Natural killer cell (primary cell): ENCODE data around the gene TMCO4. TPM values are rescaled to one million over a fixed set of nuclear protein-coding genes. Genes with fewer than 3 reads are reported as not detected.

Source experiments
- ATAC-seq, 3 donors: fragments of 150-1000 bp in 2 of 3; fragments of 200-7000 bp in 1 of 3; cut with Tn5 transposase; 1 replicate in 1 of 3; 2 replicates in 2 of 3; pipeline ENCODE4 v1.10.0; 2021; ENCODE audit warnings: mild to moderate bottlenecking in 2 of 3, moderate library complexity in 2 of 3
- DNase-seq, 2 donors: peaks; one replicate each; pipeline versions ENCODE4 v3.0.0 to v3.0.0-alpha.2; 2013 to 2021; ENCODE audit warnings: mixed read lengths in 1 of 2
- H3K27ac ChIP-seq: one replicate; pipeline ENCODE4 v1.5.1; 2013; ENCODE audit warnings: mild to moderate bottlenecking, low read length
- H3K27me3 ChIP-seq: one replicate; pipeline ENCODE4 v1.6.1; 2013; ENCODE audit warnings: low read length; ENCODE audit not compliant: control insufficient read depth, insufficient read depth
- H3K36me3 ChIP-seq: one replicate; pipeline ENCODE4 v1.6.1; 2013; ENCODE audit warnings: low read length; ENCODE audit not compliant: control insufficient read depth, insufficient read depth
- H3K4me1 ChIP-seq: one replicate; pipeline ENCODE4 v1.6.1; 2013; ENCODE audit warnings: low read length; ENCODE audit not compliant: control insufficient read depth, insufficient read depth
- H3K4me3 ChIP-seq: one replicate; pipeline ENCODE4 v1.5.1; 2013; ENCODE audit warnings: low read length
- H3K9me3 ChIP-seq: one replicate; pipeline ENCODE4 v1.6.1; 2013; ENCODE audit warnings: low read length; ENCODE audit not compliant: control insufficient read depth, insufficient read depth
- H3K27ac Mint-ChIP-seq, 2 donors: one replicate each; pipeline ENCODE4 v1.8.0; 2022; ENCODE audit warnings: mild to moderate bottlenecking in 2 of 2, mixed read lengths in 2 of 2, moderate library complexity in 1 of 2
- H3K27me3 Mint-ChIP-seq, 2 donors: one replicate each; pipeline ENCODE4 v1.8.0; 2022; ENCODE audit warnings: low read depth in 2 of 2, mixed read lengths in 2 of 2
- H3K36me3 Mint-ChIP-seq: one replicate; pipeline ENCODE4 v1.8.0; 2022; ENCODE audit warnings: mixed read lengths
- H3K4me1 Mint-ChIP-seq, 2 donors: one replicate each; pipeline ENCODE4 v1.8.0; 2022; ENCODE audit warnings: mixed read lengths in 2 of 2
- H3K4me3 Mint-ChIP-seq: one replicate; pipeline ENCODE4 v1.8.0; 2022; ENCODE audit warnings: mild to moderate bottlenecking, moderate library complexity, mixed read lengths
- H3K9me3 Mint-ChIP-seq, 2 donors: one replicate each; pipeline ENCODE4 v1.8.0; 2022; ENCODE audit warnings: mixed read lengths in 2 of 2
- CTCF ChIP-seq: fragments of 200-600 bp; IDR thresholded peaks from one replicate; pipeline ENCODE4 v1.8.0; 2022; ENCODE audit warnings: antibody characterized with exemption
- WGBS: methylation state at CpG from one replicate; pipeline ENCODE4 v1.1.7; 2013; ENCODE audit warnings: missing lambda C conversion rate; ENCODE audit not compliant: insufficient coverage; 5-methylcytosine and 5-hydroxymethylcytosine counted together
- intact Hi-C: fragments of 100-400 bp; cut with micrococcal nuclease; formaldehyde crosslinking; loops from one replicate; pipeline ENCODE4 v1.14.2; 2022
- total RNA-seq, 4 donors: library from RNA; stranded (reverse); fragments of 120-200 nt in 1 of 4; gene quantifications; one replicate each; pipeline versions ENCODE4 v1.2.3 to v1.2.4, GENCODE V29; 2013 to 2022

Gene TMCO4
- total RNA-seq, 3 donors from 2014 or later (not counting 1 experiment from before 2014, with no cell fraction given), result 14.2 to 21.5 (median 18.3) TPM

GRCh38 chr1:19728413-19729145 is 71.1 kb downstream of the TMCO4 start:
- Histone ChIP-seq H3K4me3 (no peak overlapping the region), H3K36me3 (peaks cover 24% of the 10 kb centered on the region), H3K9me3 (peaks cover 6% of the 10 kb centered on the region), H3K4me1 (no peaks in the 10 kb centered on the region), H3K27ac (no peak overlapping the region), H3K27me3 (no peaks in the 10 kb centered on the region)
- WGBS, result 94% methylated on average over 5 of the region's 5 CpGs
- no peak for DNase-seq
- no peak for TF ChIP-seq CTCF
- Mint-ChIP-seq H3K36me3 (no peaks in the 10 kb centered on the region), H3K4me3 (no peak overlapping the region), H3K4me1 (no peaks in the 10 kb centered on the region), H3K27ac (no peak overlapping the region), H3K27me3 (no peaks in the 10 kb centered on the region), H3K9me3 (no peaks in the 10 kb centered on the region)
- intact Hi-C loops, result no loop called here
- no peak for ATAC-seq

- Mint-ChIP-seq H3K36me3 (no peaks in the 10 kb centered on the region), H3K27ac (no peak overlapping the region), H3K4me1 (no peaks in the 10 kb centered on the region), H3K9me3 (no peaks in the 10 kb centered on the region), H3K4me3 (no peak overlapping the region), H3K27me3 (no peaks in the 10 kb centered on the region)
- H3K4me3 ChIP-seq, result no peak overlapping the region
- no peak for DNase-seq
- H3K27me3 ChIP-seq, result no peaks in the 10 kb centered on the region
- peaks cover 22% of the 10 kb centered on the region for H3K36me3 ChIP-seq
- no peaks in the 10 kb centered on the region for H3K4me1 ChIP-seq
- no peak for ATAC-seq
- no peak overlapping the region for H3K27ac ChIP-seq
- intact Hi-C loops, result no loop called here
- H3K9me3 ChIP-seq, result peaks cover 6% of the 10 kb centered on the region
- no peak for TF ChIP-seq CTCF
- 96% methylated on average over 9 of the region's 9 CpGs for WGBS
These were observed 74.1 kb downstream of the TMCO4 start for GRCh38 chr1:19725606-19726005.

- no peaks in the 10 kb centered on the region for H3K4me1 ChIP-seq
- peaks cover 22% of the 10 kb centered on the region for H3K36me3 ChIP-seq
- intact Hi-C loops, result no loop called here
- no peak overlapping the region for H3K27ac ChIP-seq
- H3K27me3 ChIP-seq, result no peaks in the 10 kb centered on the region
- no peak overlapping the region for H3K4me3 ChIP-seq
- no peak for TF ChIP-seq CTCF
- H3K4me1 Mint-ChIP-seq, result no peaks in the 10 kb centered on the region
- no peak for DNase-seq
- no peak overlapping the region for H3K4me3 Mint-ChIP-seq
- ATAC-seq, result no peak
- no peaks in the 10 kb centered on the region for H3K9me3 Mint-ChIP-seq
- WGBS, result 92% methylated on average over 4 of the region's 4 CpGs
- no peaks in the 10 kb centered on the region for H3K36me3 Mint-ChIP-seq
- H3K9me3 ChIP-seq, result no peaks in the 10 kb centered on the region
- no peak overlapping the region for H3K27ac Mint-ChIP-seq
- H3K27me3 Mint-ChIP-seq, result no peaks in the 10 kb centered on the region
These were observed 75.8 kb downstream of the TMCO4 start for GRCh38 chr1:19723874-19724273.

- no peak overlapping the region for H3K27ac Mint-ChIP-seq
- intact Hi-C loops, result no loop called here
- 86% methylated on average over 4 of the region's 4 CpGs for WGBS
- H3K9me3 Mint-ChIP-seq, result no peaks in the 10 kb centered on the region
- no peaks in the 10 kb centered on the region for H3K4me1 Mint-ChIP-seq
- H3K27me3 Mint-ChIP-seq, result no peaks in the 10 kb centered on the region
- H3K4me1 ChIP-seq, result no peaks in the 10 kb centered on the region
- no peaks in the 10 kb centered on the region for H3K27me3 ChIP-seq
- peaks cover 9% of the 10 kb centered on the region for H3K36me3 ChIP-seq
- H3K27ac ChIP-seq, result no peak overlapping the region
- H3K4me3 ChIP-seq, result no peak overlapping the region
- H3K9me3 ChIP-seq, result no peaks in the 10 kb centered on the region
- no peak for ATAC-seq
- DNase-seq, result no peak
- no peak overlapping the region for H3K4me3 Mint-ChIP-seq
- no peaks in the 10 kb centered on the region for H3K36me3 Mint-ChIP-seq
- no peak for TF ChIP-seq CTCF
These were observed 78.7 kb downstream of the TMCO4 start for GRCh38 chr1:19720973-19721372.
